GM19324 (cell line): ENCODE results near the gene ADD1.

ENCODE experiments used
- ATAC-seq: cut with Tn5 transposase; IDR thresholded peaks from one replicate; pipeline ENCODE4 v1.9.1; 2021; ENCODE audit warnings: mild to moderate bottlenecking, moderate library complexity; ENCODE audit not compliant: unreplicated experiment, low FRiP score

ADD1 gene

GRCh38 chr4:2843263-2843940, at the start of gene ADD1:
Gene ADD1, plus strand, starts transcription at chr4:2843844. Its CDS starts 32,072 bp downstream, at chr4:2875916.
- ATAC-seq, result peak; percentile 91

- ATAC-seq, result no peak
Observed at GRCh38 chr4:2794486-2795299, 49.0 kb upstream of the ADD1 start.

GRCh38 chr4:2795300-2795892, 48.2 kb upstream of the ADD1 start:
- no peak for ATAC-seq

- no peak for ATAC-seq
Observed at GRCh38 chr4:2795893-2796848, 47.5 kb upstream of the ADD1 start.

- ATAC-seq, result no peak
Observed at GRCh38 chr4:2796849-2797544, 46.6 kb upstream of the ADD1 start.

GRCh38 chr4:2797545-2798305, 45.9 kb upstream of the ADD1 start:
- ATAC-seq, result no peak

- ATAC-seq, result no peak
Observed at GRCh38 chr4:2798399-2799223, 45.0 kb upstream of the ADD1 start.

- ATAC-seq, result no peak
Observed at GRCh38 chr4:2799224-2799911, 44.3 kb upstream of the ADD1 start.

GRCh38 chr4:2799971-2800690, 43.5 kb upstream of the ADD1 start:
- no peak for ATAC-seq

- no peak for ATAC-seq
Observed at GRCh38 chr4:2800691-2801596, 42.7 kb upstream of the ADD1 start.

GRCh38 chr4:2802618-2803531, 40.8 kb upstream of the ADD1 start:
- no peak for ATAC-seq

GRCh38 chr4:2803624-2804448, 39.8 kb upstream of the ADD1 start:
- ATAC-seq, result no peak

- ATAC-seq, result no peak
Observed at GRCh38 chr4:2804449-2804972, 39.1 kb upstream of the ADD1 start.

- ATAC-seq, result no peak
Observed at GRCh38 chr4:2804973-2805501, 38.6 kb upstream of the ADD1 start.
